Activated T-cell treated with anti-CD3 and anti-CD28 coated beads, Interleukin-2, amount 50 U/mL, for 72 hours (primary cell): ENCODE results near the gene TMEM184A. TPM values are rescaled to one million over a fixed set of nuclear protein-coding genes. Genes with fewer than 3 reads are reported as not detected.

ENCODE experiments used
- ATAC-seq, 2 donors: fragments of 150-1000 bp; cut with Tn5 transposase; replicated peaks in 1 of 2; 2 replicates each; pipeline ENCODE4 v1.10.0; 2021; ENCODE audit warnings: moderate library complexity in 2 of 2, mild to moderate bottlenecking in 1 of 2
- DNase-seq, 2 donors: peaks; one replicate each; pipeline ENCODE4 v3.0.0; 2021 to 2022; ENCODE audit warnings: mixed read lengths in 1 of 2
- H3K27ac Mint-ChIP-seq: one replicate; pipeline ENCODE4 v1.8.0; 2022; ENCODE audit warnings: mild to moderate bottlenecking, moderate library complexity, mixed read lengths
- H3K27me3 Mint-ChIP-seq: one replicate; pipeline ENCODE4 v1.8.0; 2022; ENCODE audit warnings: low read depth, mixed read lengths
- H3K36me3 Mint-ChIP-seq, 2 donors: one replicate each; pipeline ENCODE4 v1.8.0; 2022; ENCODE audit warnings: mixed read lengths in 2 of 2, mild to moderate bottlenecking in 1 of 2; ENCODE audit not compliant: insufficient read depth in 2 of 2
- H3K4me1 Mint-ChIP-seq: one replicate; pipeline ENCODE4 v1.8.0; 2022; ENCODE audit warnings: low read depth, mixed read lengths
- H3K4me3 Mint-ChIP-seq, 2 donors: one replicate each; pipeline ENCODE4 v1.8.0; 2022; ENCODE audit warnings: mild to moderate bottlenecking in 2 of 2, mixed read lengths in 2 of 2, moderate library complexity in 2 of 2
- H3K9me3 Mint-ChIP-seq, 2 donors: one replicate each; pipeline ENCODE4 v1.8.0; 2022; ENCODE audit warnings: mixed read lengths in 2 of 2
- total RNA-seq, 2 donors: library from RNA; stranded (reverse); gene quantifications; one replicate each; pipeline ENCODE4 v1.2.3, GENCODE V29; 2022

TMEM184A gene
- total RNA-seq, 2 donors from 2014 or later = 0.10 TPM; not detected in 1

DNA sequence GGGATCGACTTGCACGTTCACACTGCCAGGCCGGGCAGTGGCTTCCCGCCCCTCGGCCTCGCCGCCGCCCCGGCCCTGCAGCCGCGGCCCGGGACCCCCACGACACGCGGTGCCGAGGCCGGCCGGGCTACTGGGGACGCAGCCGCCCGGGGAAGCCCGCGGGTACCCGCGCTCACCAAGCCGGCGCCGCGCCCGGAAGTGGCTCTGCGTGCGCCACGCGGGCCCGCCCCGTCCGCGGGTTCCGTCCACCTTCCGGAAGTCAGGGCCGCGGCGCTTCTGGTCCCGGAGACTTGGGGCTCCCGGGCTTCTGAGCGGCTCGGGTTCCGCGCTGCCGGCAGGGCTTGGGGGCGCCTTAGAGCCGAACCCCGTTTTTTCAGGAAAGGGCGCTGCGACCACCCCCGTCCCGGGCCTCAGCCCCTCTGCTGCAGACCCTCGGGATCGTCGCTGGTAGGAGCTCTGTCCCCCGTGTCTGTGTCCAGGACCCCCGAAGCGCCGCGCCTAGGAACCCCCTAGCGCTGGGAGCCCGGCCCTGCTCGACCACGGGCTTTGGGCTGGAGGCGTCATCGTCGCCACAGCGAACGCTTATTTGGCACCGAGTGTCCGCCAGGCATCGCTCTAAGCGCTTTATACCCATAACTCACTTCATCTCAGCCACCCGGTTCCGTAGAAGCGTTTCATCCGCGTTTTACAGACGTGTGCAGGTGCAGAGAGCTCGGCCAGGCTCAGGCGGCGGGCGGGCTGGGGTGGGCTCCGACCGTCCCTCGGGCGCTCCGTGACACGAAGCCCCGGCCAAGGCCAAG, 14.0 kb upstream of the TMEM184A start, which contains the start of gene PSMG3:
Gene PSMG3, minus strand, starts transcription at position 200 of the 800 bp plus-strand sequence. CDS start 693 bp downstream, outside the sequence.
- H3K4me3 Mint-ChIP-seq = peak within 1 kb of the TSS; percentile 90 to 99
- H3K9me3 Mint-ChIP-seq = no peaks in the 10 kb centered on the region
- H3K4me1 Mint-ChIP-seq = peaks cover 46% of the 10 kb centered on the region
- peaks cover 0 to 9% of the 10 kb centered on the region in 2 donors for H3K36me3 Mint-ChIP-seq
- peak; percentile 97 for ATAC-seq
- no peaks in the 10 kb centered on the region for H3K27me3 Mint-ChIP-seq
- DNase-seq = peak; percentile 92 to 94
- H3K27ac Mint-ChIP-seq = peak within 1 kb of the TSS; percentile 95

DNA sequence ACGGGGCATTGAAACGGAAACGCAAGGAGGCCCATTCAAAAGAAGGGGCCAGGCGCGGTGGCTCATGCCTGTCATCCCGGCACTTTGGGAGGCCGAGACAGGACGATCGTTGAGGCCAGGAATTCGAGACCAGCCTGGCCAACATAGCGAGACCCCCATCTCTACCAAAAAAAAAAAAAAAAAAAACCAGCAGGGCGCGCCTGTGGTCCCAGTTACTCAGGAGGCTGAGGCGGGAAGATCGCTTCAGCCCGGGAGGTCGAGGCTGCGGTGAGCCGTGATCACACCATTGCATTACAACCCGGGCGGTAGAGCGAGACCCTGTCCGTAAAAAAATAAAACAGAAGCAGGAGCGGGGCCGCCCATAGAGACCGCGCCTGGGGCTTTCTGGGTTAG, 13.4 kb upstream of the TMEM184A start:
- H3K27me3 Mint-ChIP-seq = no peaks in the 10 kb centered on the region
- DNase-seq (no peak), ATAC-seq (no peak)
- H3K36me3 Mint-ChIP-seq = peaks cover 0 to 9% of the 10 kb centered on the region in 2 donors
- H3K4me1 Mint-ChIP-seq = peaks cover 46% of the 10 kb centered on the region
- H3K4me3 Mint-ChIP-seq = peak overlapping the region; percentile 90 to 99
- no peaks in the 10 kb centered on the region for H3K9me3 Mint-ChIP-seq
- peak overlapping the region; percentile 95 for H3K27ac Mint-ChIP-seq

DNA sequence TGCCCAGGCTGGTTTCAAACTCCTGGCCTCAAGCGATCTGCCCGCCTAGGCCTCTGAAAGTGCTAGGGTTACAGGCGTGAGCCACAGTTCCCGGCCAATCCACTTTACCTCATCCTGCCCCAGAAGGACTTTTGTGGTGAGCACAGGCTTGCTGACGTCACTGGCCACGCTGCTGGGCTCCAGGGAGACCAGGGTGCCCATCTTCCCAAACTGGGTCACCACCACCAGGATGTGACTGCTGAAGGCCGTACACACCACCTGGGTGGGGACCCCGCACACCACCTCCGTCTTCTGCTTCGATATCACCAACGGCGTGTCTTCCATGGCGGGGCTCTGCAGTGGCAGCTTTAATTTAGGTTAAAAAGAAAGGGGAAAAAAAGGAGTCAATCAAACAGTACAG, 13.0 kb upstream of the TMEM184A start:
- Mint-ChIP-seq H3K9me3 (no peaks in the 10 kb centered on the region), H3K4me1 (peaks cover 46% of the 10 kb centered on the region), H3K36me3 (peaks cover 0 to 9% of the 10 kb centered on the region in 2 donors), H3K4me3 (peak overlapping the region; percentile 90 to 99), H3K27me3 (no peaks in the 10 kb centered on the region), H3K27ac (peak overlapping the region; percentile 95)
- peak in 1 of 2 donors; percentile 50 for DNase-seq
- peak in 1 of 2 donors; percentile 7 for ATAC-seq

DNA sequence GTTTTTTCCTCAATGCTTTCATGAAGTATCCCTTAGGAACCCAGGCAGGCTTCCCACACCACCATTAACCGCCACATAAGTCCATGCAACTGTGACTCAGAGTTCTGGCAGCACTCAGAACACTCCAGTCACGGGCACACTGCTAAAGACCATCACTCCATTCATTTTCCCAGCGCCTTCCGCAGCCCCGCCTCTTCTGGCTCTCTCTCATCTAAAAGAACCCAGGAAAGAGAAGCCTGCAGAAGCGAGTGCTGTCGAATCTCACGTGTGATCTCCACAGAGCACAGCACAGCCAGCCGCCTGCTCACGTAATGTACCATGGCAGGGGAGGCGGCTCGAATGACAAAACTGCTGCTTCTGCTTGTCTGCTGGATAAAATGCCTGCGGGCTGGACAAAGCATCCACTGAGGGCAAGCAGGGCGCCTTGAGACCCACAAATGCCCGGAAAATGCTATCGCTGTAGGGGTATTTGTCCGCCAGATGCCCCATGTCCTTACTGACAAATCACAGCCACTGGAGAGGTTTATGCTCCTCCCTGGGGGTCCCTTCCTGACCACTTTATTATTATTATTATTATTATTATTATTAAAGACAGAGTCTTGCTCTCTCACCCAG, 12.0 kb upstream of the TMEM184A start:
- DNase-seq (no peak), ATAC-seq (no peak)
- H3K4me3 Mint-ChIP-seq = peak overlapping the region; percentile 20 to 22
- H3K27ac Mint-ChIP-seq = no peak overlapping the region
- H3K9me3 Mint-ChIP-seq = no peaks in the 10 kb centered on the region
- no peaks in the 10 kb centered on the region for H3K27me3 Mint-ChIP-seq
- H3K4me1 Mint-ChIP-seq = peaks cover 46% of the 10 kb centered on the region
- H3K36me3 Mint-ChIP-seq = peaks cover 0 to 9% of the 10 kb centered on the region in 2 donors

DNA sequence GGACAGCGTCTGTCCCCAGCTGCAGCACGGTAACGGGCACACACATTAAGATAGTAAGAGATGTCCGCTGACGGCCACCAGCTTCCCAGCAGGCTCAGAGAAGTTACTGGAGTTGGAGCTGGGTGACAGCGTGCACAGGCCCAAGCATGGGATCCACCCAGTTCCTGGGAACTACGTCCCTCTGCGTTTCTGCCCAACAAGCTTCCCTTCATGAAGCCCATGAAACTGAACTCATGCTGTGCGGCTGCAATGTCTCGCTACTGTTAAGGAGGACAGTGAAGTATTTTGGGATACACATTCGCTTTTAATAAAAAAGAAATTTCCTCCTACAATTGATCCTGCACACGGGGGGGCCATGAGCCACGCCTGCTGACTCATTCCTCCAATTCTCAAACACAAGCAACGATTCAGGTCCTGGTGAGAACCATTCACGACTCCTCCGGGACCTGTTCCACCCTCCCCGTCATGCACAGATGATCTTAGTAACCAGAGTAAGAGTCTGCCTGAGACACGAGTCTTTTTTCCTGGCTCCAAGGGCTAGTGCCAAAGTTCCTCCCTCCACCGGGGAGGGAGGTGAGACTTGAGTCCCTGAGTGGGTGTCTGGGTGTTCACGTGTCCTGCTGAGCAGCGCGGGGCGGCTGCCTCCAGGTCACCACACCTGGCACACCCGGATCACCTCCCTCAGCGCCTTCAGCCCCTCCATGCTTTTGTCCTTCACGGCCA, 11.2 kb upstream of the TMEM184A start:
- Mint-ChIP-seq H3K4me1 (peaks cover 41% of the 10 kb centered on the region), H3K36me3 (peaks cover 0 to 9% of the 10 kb centered on the region in 2 donors), H3K4me3 (peak overlapping the region in 1 of 2 donors; percentile 22), H3K27me3 (no peaks in the 10 kb centered on the region), H3K27ac (no peak overlapping the region), H3K9me3 (no peaks in the 10 kb centered on the region)
- DNase-seq (no peak), ATAC-seq (no peak)

DNA sequence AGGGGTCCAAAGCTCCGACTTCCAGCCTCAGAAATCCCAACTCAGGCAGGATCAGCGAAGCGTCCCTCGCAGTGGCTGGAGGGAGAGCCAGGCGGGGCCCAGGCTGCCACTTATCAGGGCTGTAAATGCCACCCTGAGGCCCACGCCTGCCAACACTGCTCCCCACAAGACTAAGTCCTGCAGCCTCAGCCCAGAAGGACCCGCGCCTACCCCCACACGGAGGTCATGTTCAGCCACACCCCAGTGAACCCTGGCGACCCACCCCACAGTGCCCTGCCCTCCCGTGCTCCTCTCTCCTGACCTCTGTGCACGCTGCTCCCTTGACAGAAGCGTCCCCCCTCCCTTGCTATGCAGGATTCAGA, 10.7 kb upstream of the TMEM184A start:
- Mint-ChIP-seq H3K36me3 (peaks cover 0 to 9% of the 10 kb centered on the region in 2 donors), H3K27ac (no peak overlapping the region), H3K9me3 (no peaks in the 10 kb centered on the region), H3K27me3 (no peaks in the 10 kb centered on the region), H3K4me3 (peak overlapping the region in 1 of 2 donors; percentile 2), H3K4me1 (peaks cover 36% of the 10 kb centered on the region)
- DNase-seq = no peak
- ATAC-seq = no peak

DNA sequence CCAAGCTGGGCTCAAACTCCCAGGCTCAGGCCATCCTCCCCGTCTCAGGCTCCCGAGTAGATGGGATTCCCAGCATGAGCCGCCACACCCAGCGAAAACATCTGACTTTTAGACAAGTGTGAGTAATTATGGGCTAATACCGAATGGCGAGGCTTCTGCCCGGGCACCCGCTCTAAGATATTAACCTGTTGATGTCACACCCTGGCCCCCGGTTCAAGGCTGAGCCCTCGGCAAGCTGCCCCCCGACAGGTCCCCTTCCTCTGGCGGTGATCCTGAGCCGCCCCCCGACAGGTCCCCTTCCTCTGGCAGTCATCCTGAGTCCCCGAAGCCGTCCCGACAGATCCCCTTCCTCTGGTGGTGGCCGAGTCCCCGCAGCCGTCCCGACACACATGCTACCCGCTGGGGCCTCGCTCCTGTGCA, 8.6 kb upstream of the TMEM184A start:
- DNase-seq = no peak
- Mint-ChIP-seq H3K27me3 (no peaks in the 10 kb centered on the region), H3K4me3 (no peak overlapping the region), H3K36me3 (peaks cover 0 to 9% of the 10 kb centered on the region in 2 donors), H3K4me1 (peaks cover 26% of the 10 kb centered on the region), H3K27ac (no peak overlapping the region), H3K9me3 (no peaks in the 10 kb centered on the region)
- ATAC-seq = no peak

DNA sequence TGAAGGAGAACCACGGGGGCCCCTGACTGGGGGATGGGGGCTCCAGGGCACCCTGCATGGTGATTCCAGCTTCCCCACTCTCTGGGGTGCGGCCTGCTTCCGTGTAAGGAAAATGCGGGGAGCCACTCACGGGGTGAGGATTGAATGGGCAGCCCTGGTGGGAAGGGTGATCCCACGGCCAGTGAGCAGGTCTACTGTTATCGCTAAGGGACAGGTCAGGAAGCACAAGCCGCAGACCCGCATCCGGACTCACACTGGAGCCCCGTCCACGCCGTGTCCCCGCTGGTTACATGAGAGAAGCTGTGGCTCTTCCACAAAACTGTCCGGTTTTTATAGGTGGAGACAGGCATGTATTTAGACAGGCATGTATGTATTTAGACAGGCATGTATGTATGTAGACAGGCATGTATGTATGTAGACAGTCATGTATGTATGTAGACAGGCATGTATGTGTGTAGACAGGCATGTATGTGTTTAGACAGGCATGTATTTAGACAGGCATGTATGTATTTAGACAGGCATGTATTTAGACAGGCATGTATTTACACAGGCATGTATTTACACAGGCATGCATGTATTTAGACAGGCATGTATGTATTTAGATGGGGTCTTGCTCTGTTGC, 8.1 kb upstream of the TMEM184A start:
- Mint-ChIP-seq H3K4me3 (no peak overlapping the region), H3K9me3 (no peaks in the 10 kb centered on the region), H3K27me3 (no peaks in the 10 kb centered on the region), H3K4me1 (peaks cover 24% of the 10 kb centered on the region), H3K27ac (no peak overlapping the region), H3K36me3 (peaks cover 0 to 8% of the 10 kb centered on the region in 2 donors)
- no peak for ATAC-seq
- DNase-seq = no peak

DNA sequence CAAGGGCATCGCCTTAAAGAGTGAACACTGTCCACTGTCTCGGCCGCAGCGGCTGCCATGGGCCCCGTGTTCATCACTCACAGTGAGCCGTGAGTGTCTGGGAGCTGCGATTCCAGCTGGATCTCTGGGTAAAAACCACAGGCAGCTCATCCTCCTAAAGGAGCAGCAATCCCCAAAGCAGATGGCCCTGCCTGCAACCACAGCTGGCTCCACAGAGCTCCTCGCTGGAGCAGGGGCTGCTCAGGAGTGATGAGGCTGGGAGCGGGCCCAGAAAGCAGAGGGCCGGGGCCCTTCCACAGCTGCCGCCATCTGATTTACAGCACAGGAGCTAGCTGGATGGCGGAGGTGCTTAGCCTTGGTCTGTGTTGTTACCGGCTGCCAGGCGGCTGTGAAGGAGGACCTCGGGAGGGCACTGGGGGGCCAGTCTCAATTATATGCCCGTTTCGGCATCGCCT, 6.6 kb upstream of the TMEM184A start:
- no peak overlapping the region for H3K4me3 Mint-ChIP-seq
- ATAC-seq (no peak), DNase-seq (no peak)
- H3K36me3 Mint-ChIP-seq = peaks cover 0 to 4% of the 10 kb centered on the region in 2 donors
- H3K4me1 Mint-ChIP-seq = peaks cover 10% of the 10 kb centered on the region
- no peaks in the 10 kb centered on the region for H3K27me3 Mint-ChIP-seq
- no peaks in the 10 kb centered on the region for H3K9me3 Mint-ChIP-seq
- H3K27ac Mint-ChIP-seq = no peak overlapping the region

DNA sequence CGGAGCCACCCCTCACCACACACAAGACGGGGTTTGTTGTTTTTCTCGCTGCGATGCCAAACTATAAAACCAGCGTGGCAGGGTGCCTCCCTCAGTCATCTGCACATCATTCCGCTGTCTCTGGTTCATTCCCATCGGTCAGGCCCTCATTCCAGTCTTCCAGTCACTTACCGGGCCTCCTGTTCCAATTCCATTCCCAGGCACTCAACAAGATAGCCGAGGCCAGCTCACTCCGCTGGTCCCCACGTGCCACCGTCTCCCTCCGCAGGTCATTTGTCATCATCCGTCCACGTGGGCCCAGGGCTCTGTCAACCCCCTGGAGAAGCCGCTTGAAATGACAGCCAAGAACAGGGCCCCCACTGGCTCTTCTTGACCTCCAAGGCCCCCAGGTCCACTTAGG, 6.1 kb upstream of the TMEM184A start:
- H3K4me3 Mint-ChIP-seq = no peak overlapping the region
- peaks cover 5% of the 10 kb centered on the region for H3K4me1 Mint-ChIP-seq
- peaks cover 0 to 4% of the 10 kb centered on the region in 2 donors for H3K36me3 Mint-ChIP-seq
- no peaks in the 10 kb centered on the region for H3K27me3 Mint-ChIP-seq
- H3K9me3 Mint-ChIP-seq = no peaks in the 10 kb centered on the region
- no peak for ATAC-seq
- no peak overlapping the region for H3K27ac Mint-ChIP-seq
- no peak for DNase-seq

DNA sequence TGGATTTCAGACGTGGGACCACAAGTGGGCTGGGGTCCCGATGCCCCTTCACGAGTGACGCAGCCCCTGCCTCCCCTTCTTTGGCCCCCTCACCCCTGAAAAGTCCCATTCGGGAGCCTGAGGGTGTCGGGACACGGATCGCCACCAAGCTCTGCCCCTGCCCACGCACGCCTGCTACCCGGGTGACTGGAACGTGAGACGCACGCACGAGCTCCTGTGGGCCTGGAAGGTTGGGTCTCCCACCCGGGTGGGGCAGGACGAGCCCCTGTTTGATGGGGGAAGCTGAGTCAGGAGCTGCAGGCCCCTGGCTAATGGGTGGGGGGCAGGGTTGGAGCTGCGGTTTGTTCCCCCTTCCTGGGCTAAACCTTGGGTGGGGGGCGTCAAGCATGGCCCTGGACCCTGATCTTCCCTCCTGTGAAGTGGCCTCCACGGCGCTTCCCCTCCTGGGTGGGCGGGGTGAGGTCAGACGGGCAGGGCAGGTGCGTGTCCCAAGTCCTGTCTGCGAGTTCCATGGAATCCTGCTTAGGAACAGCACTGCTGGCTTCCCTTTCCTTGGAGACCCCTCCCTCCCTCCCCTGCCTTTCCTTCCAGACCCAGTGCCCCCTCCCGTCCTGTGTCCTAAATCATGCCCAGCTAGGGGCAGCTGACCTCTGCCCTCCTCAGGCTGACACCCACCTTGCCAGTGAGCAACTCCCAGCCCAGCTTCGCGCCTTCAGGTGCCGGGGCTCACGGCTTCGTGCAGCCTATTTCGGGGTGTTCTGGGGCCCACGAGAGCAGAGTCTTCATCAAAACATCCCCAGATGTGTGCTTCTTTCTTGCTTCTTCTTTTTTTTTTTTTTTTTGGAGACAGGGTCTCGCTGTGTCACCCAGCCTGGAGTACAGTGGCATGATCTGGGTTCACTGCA, 5.3 kb upstream of the TMEM184A start:
- no peak for ATAC-seq
- H3K4me3 Mint-ChIP-seq = no peak overlapping the region
- H3K9me3 Mint-ChIP-seq = no peaks in the 10 kb centered on the region
- no peak for DNase-seq
- H3K4me1 Mint-ChIP-seq = no peaks in the 10 kb centered on the region
- H3K27me3 Mint-ChIP-seq = no peaks in the 10 kb centered on the region
- H3K36me3 Mint-ChIP-seq = peaks cover 0 to 4% of the 10 kb centered on the region in 2 donors
- H3K27ac Mint-ChIP-seq = no peak overlapping the region

DNA sequence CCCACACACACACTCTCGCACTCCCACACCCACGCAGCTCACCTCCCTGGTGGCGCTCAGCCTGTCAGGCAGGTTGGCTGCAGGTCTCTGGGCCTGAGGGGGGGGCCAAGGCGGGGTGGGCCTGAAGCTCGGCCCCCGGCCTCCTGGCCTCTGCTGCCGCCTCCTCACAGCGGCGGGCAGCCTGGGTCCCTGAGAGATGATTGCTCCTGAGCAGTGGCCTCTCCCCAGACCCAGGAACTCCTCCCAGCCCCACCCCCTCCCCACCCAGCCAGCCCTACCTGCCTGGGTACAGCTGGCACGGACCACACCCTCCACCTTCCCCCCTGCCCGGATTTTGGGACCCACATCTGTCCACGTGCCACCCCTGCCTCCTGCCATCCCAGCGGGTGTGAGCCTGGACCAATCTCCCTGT, 4.6 kb upstream of the TMEM184A start:
- Mint-ChIP-seq H3K9me3 (no peaks in the 10 kb centered on the region), H3K27me3 (no peaks in the 10 kb centered on the region), H3K4me3 (no peak overlapping the region), H3K27ac (no peak overlapping the region), H3K4me1 (no peaks in the 10 kb centered on the region), H3K36me3 (no peaks in the 10 kb centered on the region)
- DNase-seq (no peak), ATAC-seq (no peak)
